LNCAP (cell line): ENCODE measurements around the gene MX2.

Source experiments
- CTCF ChIP-seq: fragments of 450-650 bp; IDR thresholded peaks from 2 replicates; pipeline ENCODE4 v1.5.1; 2017; ENCODE audit warnings: mild to moderate bottlenecking

Gene MX2

GRCh38 chr21:41345934-41346685 lies 15.7 kb upstream of the MX2 start:
- TF ChIP-seq CTCF, result no peak

- TF ChIP-seq CTCF, result no peak
These were observed 15.1 kb upstream of the MX2 start for GRCh38 chr21:41346758-41347157.

DNA sequence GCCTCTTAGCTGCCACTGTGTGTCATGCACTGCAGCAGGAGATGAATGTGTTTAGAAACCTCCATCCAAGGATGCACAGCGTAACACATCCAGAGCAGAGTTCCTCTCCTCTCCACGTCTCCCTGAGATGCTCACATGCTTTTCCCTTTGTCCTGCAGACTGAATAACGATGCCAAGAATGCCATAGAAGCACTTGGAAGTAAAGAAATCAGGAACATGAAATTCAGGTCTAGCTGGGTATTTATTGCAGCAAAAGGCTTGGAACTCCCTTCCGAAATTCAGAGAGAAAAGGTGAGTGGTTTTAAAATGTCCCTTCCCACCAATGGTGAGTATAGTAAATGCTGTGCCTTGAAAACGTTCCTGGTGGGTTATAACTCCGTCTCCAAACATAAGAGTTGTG lies 13.4 kb upstream of the MX2 start:
- TF ChIP-seq CTCF, result no peak

- no peak for TF ChIP-seq CTCF
These were observed 12.7 kb upstream of the MX2 start for GRCh38 chr21:41349126-41349525.

DNA sequence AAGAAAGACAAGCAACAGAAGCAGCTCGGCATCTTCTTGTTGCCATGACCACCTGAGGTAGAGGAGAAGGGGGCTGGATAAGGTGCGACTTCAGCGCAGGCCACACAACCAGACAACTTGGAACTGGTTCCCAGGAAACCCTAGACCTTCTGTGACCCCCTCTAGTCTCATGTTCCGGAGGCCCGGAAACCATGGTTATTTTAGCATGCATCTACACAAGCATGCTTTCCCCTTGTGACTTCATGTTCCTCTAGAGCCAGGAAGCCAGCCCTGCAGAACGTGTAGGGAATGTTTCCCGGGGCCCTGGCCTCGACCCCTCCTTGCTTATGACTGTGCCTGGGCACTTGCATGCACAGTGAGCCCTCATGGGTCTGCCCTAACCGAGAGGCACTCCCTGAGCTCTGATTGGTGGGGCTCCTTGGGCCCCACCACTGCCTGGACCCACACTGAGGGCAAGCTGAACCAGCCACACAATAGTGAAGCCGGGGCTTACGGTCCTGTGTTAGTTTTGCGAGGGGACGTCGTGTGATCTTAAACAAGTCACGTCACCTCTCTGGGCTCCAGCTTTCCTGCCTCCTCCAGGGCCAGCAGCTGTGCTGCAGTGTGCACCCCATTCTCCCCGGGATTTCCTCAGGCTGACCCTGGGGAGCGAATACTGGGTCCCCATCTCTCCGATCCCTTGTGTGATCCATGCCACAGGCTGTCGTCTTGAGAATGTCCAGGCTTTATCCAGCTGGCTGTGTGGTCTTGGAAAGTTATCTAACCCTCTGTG lies 12.0 kb upstream of the MX2 start:
- TF ChIP-seq CTCF, result no peak

DNA sequence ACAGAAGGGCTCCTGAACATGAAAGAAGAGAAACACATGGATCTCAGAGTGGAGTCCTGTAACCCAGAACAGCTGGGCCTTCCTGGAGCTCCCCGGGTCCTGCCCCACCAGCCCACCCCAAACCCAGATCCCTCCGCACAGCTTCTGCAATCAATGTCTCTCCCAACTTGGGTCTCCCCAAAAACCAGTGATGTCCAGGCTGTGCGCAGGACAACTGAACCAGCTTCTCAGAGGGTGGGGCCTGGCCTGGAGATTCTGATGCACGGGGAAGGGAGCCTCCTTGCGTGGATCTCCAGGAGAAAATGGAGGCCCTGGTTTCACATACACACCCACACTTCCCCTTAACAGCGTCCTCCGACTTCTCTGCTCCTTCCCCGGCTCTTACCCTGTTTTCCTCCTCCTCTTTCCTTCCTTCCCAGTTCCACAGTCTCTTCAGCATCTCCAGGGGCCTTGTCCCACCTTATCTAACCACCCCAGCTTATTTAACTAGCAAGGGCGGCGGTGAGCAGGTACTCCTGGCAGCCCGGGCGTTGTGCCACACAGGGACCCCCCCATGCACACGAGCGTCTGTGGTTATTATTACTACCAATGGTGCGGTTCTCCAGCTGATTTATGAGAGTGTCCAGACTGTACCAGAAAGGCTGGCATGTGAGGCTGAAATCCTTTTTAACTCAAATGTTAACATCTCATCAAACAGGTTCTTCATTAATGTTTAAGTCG lies 11.2 kb upstream of the MX2 start:
- TF ChIP-seq CTCF, result no peak

DNA sequence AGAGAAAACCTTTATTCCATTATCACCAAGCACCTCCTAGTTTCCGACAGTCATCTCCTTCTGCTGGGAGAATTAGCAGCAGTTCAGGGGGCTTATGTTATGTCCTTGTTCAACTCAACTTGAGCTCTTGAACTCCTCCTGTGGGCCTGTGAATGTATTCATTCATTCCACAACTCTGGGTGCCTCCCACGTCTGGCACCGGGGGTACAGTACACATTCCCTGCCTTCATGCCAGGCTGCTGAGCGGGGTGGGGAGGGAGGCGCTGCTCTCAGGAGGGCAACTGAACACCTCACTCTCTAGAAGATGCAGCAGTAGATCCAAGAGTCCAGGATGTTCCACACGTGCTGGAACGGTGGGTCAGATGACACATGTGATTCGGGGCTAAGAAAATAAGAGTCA lies 4.3 kb upstream of the MX2 start:
- no peak for TF ChIP-seq CTCF
